Lower lobe of right lung (tissue), 2 donors: ENCODE results near the gene TMEM187. TPM values are rescaled to one million over a fixed set of nuclear protein-coding genes. Genes with fewer than 3 reads are reported as not detected.

Source experiments
- ATAC-seq, 2 donors: fragments of 200-7000 bp; cut with Tn5 transposase; one replicate each; pipeline ENCODE4 v1.9.1; 2020 to 2022; ENCODE audit warnings: mild to moderate bottlenecking in 2 of 2, moderate library complexity in 2 of 2
- DNase-seq: peaks from one replicate; pipeline ENCODE4 v3.0.0-alpha.2; 2020
- H3K27ac ChIP-seq: fragments of 200-600 bp; one replicate; pipeline ENCODE4 v1.8.0; 2022
- H3K27me3 ChIP-seq: fragments of 200-600 bp; one replicate; pipeline ENCODE4 v1.8.0; 2022; ENCODE audit warnings: low read depth
- H3K36me3 ChIP-seq: fragments of 200-600 bp; one replicate; pipeline ENCODE4 v1.8.0; 2022; ENCODE audit warnings: mild to moderate bottlenecking
- H3K4me1 ChIP-seq: fragments of 200-600 bp; one replicate; pipeline ENCODE4 v1.8.0; 2022
- H3K4me3 ChIP-seq: fragments of 200-600 bp; one replicate; pipeline ENCODE4 v1.8.0; 2022; ENCODE audit warnings: mild to moderate bottlenecking
- H3K9me3 ChIP-seq: fragments of 200-600 bp; one replicate; pipeline ENCODE4 v1.8.0; 2022
- CTCF ChIP-seq: fragments of 200-600 bp; IDR thresholded peaks from one replicate; pipeline ENCODE4 v1.8.0; 2022; ENCODE audit warnings: antibody characterized with exemption, mild to moderate bottlenecking
- intact Hi-C: fragments of 100-400 bp; cut with DNase I; formaldehyde crosslinking; loops from one replicate; pipeline ENCODE4 v1.11.0; 2022
- total RNA-seq: library from RNA; stranded (reverse); fragmentation: NEBNext Ultra II Directional; extraction: Animal tissue kit (Norgen Biotek cat#: 25700); gene quantifications from one replicate; pipeline ENCODE4 v1.2.1, GENCODE V29; 2021
- donor health status: DM: no; HTN: yes; CAD: no; lungs with severe emphysema.

TMEM187 gene
- total RNA-seq, 1 donor from 2014 or later, result 7.6 TPM

- DNase-seq (no peak), ATAC-seq (peak; percentile 74 to 83)
- TF ChIP-seq CTCF, result no peak
- no peaks in the 10 kb centered on the region for H3K36me3 ChIP-seq
- no peak overlapping the region for H3K4me3 ChIP-seq
- no peaks in the 10 kb centered on the region for H3K27me3 ChIP-seq
- no peaks in the 10 kb centered on the region for H3K9me3 ChIP-seq
- intact Hi-C loops, result no loop called here
- no peak overlapping the region for H3K27ac ChIP-seq
- H3K4me1 ChIP-seq, result no peaks in the 10 kb centered on the region
Observed at GRCh38 chrX:154000051-154000450, 27.5 kb downstream of the TMEM187 start.

GRCh38 chrX:154002215-154002719 is 29.7 kb downstream of the TMEM187 start:
- no peaks in the 10 kb centered on the region for H3K4me1 ChIP-seq
- no peaks in the 10 kb centered on the region for H3K36me3 ChIP-seq
- H3K9me3 ChIP-seq, result no peaks in the 10 kb centered on the region
- TF ChIP-seq CTCF, result no peak
- H3K27ac ChIP-seq, result peak overlapping the region; percentile 49
- intact Hi-C loops, result no loop called here
- no peaks in the 10 kb centered on the region for H3K27me3 ChIP-seq
- H3K4me3 ChIP-seq, result no peak overlapping the region
- DNase-seq, result peak; percentile 70
- ATAC-seq, result peak; percentile 67 to 87

- no peak for TF ChIP-seq CTCF
- no peak for DNase-seq
- Histone ChIP-seq H3K4me1 (no peaks in the 10 kb centered on the region), H3K27me3 (no peaks in the 10 kb centered on the region), H3K9me3 (no peaks in the 10 kb centered on the region), H3K36me3 (no peaks in the 10 kb centered on the region), H3K4me3 (no peak overlapping the region), H3K27ac (no peak overlapping the region)
- no peak for ATAC-seq
- intact Hi-C loops, result no loop called here
Observed at GRCh38 chrX:154004315-154004714, 31.8 kb downstream of the TMEM187 start.

- no peak for DNase-seq
- Histone ChIP-seq H3K27ac (no peak overlapping the region), H3K27me3 (no peaks in the 10 kb centered on the region), H3K9me3 (no peaks in the 10 kb centered on the region), H3K36me3 (no peaks in the 10 kb centered on the region), H3K4me1 (no peaks in the 10 kb centered on the region), H3K4me3 (no peak overlapping the region)
- no peak for ATAC-seq
- intact Hi-C loops, result no loop called here
- no peak for TF ChIP-seq CTCF
Observed at GRCh38 chrX:154006947-154007346, 34.4 kb downstream of the TMEM187 start.

GRCh38 chrX:154008521-154008920 is 36.0 kb downstream of the TMEM187 start:
- Histone ChIP-seq H3K27ac (no peak overlapping the region), H3K27me3 (no peaks in the 10 kb centered on the region), H3K4me3 (no peak overlapping the region), H3K4me1 (peaks cover 9% of the 10 kb centered on the region), H3K36me3 (no peaks in the 10 kb centered on the region), H3K9me3 (no peaks in the 10 kb centered on the region)
- no peak for TF ChIP-seq CTCF
- intact Hi-C loops, result no loop called here
- DNase-seq (no peak), ATAC-seq (no peak)
